ENCODE data around the gene IFIT3. TPM values are rescaled to one million over a fixed set of nuclear protein-coding genes. Genes with fewer than 3 reads are reported as not detected.
A peak's percentile ranks its signal among the peaks of the same experiment; 100 is the strongest.

The IFIT3 gene
- total RNA-seq, 1 donor from 2014 or later, result 6.9 TPM

DNA sequence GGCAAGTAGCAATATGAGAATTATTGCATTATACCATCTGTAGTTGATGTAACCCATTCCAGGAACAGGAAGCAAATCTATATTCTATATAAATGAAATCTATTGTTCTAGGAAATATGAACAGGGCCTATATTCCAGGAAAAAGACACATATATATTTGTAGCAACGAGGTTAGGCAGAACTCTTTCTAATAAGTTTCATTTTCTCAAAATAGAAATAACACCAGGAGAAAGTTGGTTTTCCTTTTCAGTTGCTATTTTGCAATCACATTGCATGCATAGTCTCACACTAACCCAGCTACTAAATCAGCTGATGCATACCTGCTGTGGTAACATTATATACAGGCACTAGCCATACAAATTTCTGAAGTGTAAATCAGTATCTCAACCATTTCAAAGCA lies 32.2 kb upstream of the IFIT3 start:
- H3K27me3 ChIP-seq (ENCODE audit: low read depth), result no peaks in the 10 kb centered on the region
- H3K4me1 ChIP-seq, result peaks cover 17% of the 10 kb centered on the region
- H3K27ac ChIP-seq (replicated peaks), result peak overlapping the region; percentile 67
- TF ChIP-seq, protein P1, sequence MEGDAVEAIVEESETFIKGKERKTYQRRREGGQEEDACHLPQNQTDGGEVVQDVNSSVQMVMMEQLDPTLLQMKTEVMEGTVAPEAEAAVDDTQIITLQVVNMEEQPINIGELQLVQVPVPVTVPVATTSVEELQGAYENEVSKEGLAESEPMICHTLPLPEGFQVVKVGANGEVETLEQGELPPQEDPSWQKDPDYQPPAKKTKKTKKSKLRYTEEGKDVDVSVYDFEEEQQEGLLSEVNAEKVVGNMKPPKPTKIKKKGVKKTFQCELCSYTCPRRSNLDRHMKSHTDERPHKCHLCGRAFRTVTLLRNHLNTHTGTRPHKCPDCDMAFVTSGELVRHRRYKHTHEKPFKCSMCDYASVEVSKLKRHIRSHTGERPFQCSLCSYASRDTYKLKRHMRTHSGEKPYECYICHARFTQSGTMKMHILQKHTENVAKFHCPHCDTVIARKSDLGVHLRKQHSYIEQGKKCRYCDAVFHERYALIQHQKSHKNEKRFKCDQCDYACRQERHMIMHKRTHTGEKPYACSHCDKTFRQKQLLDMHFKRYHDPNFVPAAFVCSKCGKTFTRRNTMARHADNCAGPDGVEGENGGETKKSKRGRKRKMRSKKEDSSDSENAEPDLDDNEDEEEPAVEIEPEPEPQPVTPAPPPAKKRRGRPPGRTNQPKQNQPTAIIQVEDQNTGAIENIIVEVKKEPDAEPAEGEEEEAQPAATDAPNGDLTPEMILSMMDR (IDR thresholded peaks at IDR 0.05; ENCODE audit: borderline replicate concordance), result no peak
- H3K9me3 ChIP-seq (replicated peaks), result peaks cover 12% of the 10 kb centered on the region
- H3K36me3 ChIP-seq, result no peaks in the 10 kb centered on the region
- H3K4me3 ChIP-seq, result no peak overlapping the region
- intact Hi-C loops (cut with micrococcal nuclease), result no loop called here
- no peak for DNase-seq

DNA sequence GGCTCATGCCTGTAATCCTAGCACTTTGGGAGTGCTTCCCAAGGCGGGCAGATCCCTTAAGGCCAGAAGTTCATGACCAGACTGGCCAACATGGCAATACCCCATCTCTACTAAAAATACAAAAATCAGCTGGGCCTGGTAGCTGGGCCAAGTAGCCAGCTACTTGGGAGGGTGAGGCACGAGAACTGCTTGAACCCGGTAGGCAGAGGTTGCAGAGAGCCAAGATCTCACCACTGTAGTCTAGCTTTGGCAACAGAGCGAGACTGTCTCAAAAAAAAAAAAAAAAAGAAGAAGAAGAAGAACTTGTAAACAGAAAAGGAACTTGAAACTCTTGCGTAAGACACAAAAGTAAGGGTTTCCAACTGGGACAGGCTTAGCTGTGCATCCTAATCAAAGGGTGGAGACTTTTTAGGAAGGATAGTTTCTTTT lies 31.6 kb upstream of the IFIT3 start:
- peaks cover 12% of the 10 kb centered on the region for H3K9me3 ChIP-seq (replicated peaks)
- H3K4me1 ChIP-seq, result peaks cover 23% of the 10 kb centered on the region
- no peaks in the 10 kb centered on the region for H3K36me3 ChIP-seq
- H3K27me3 ChIP-seq (ENCODE audit: low read depth), result no peaks in the 10 kb centered on the region
- intact Hi-C loops (cut with micrococcal nuclease), result no loop called here
- H3K4me3 ChIP-seq, result no peak overlapping the region
- TF ChIP-seq, protein P1 (IDR thresholded peaks at IDR 0.05; ENCODE audit: borderline replicate concordance), result no peak
- H3K27ac ChIP-seq (replicated peaks), result peak overlapping the region; percentile 67
- DNase-seq, result no peak

DNA sequence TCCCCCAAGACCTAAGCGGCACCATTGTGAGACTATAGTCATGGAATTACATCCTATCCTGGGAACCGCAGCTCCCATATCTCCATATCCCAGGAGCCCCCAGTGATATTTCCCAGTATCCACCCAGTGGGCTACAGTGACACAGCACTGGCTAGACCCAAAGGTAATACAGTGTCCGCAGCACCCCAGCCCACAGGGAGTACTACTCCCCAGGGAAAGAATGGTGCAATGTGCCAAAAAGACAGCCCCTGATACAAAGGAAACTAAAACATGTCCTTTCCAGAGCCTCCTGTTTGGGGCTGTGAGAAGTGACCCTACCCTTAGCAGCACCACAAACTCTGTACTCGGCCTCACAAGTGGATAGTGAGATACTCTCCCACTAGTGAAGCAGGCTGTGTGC lies 30.4 kb upstream of the IFIT3 start:
- Histone ChIP-seq H3K4me3 (no peak overlapping the region), H3K27ac (replicated peaks) (no peak overlapping the region), H3K27me3 (ENCODE audit: low read depth) (no peaks in the 10 kb centered on the region), H3K36me3 (no peaks in the 10 kb centered on the region), H3K4me1 (peaks cover 34% of the 10 kb centered on the region), H3K9me3 (replicated peaks) (peaks cover 12% of the 10 kb centered on the region)
- TF ChIP-seq, protein P1 (IDR thresholded peaks at IDR 0.05; ENCODE audit: borderline replicate concordance), result no peak
- intact Hi-C loops (cut with micrococcal nuclease), result no loop called here
- no peak for DNase-seq

DNA sequence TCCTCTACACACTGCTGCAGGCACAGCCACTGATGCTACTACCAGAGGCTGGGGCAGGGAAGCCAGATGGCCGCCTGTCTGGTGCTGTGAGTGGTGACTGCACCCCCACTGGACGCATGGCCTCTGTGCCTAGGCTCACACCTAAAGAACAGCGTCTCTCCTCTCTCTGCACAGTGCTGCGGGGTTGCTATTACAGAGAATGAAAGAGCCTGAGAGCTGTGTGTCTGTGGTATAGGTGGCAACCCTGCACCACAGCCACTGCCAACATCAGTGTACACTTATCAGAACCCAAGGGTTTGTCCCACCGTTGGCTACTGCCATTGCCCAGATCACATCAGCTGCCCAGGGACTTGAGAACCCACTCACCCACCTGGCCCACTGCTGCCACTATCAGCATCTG lies 30.0 kb upstream of the IFIT3 start:
- no peaks in the 10 kb centered on the region for H3K36me3 ChIP-seq
- intact Hi-C loops (cut with micrococcal nuclease), result no loop called here
- H3K4me1 ChIP-seq, result peaks cover 39% of the 10 kb centered on the region
- no peak overlapping the region for H3K27ac ChIP-seq (replicated peaks)
- H3K9me3 ChIP-seq (replicated peaks), result peaks cover 12% of the 10 kb centered on the region
- TF ChIP-seq, protein P1 (IDR thresholded peaks at IDR 0.05; ENCODE audit: borderline replicate concordance), result no peak
- H3K27me3 ChIP-seq (ENCODE audit: low read depth), result no peaks in the 10 kb centered on the region
- DNase-seq, result no peak
- H3K4me3 ChIP-seq, result no peak overlapping the region

DNA sequence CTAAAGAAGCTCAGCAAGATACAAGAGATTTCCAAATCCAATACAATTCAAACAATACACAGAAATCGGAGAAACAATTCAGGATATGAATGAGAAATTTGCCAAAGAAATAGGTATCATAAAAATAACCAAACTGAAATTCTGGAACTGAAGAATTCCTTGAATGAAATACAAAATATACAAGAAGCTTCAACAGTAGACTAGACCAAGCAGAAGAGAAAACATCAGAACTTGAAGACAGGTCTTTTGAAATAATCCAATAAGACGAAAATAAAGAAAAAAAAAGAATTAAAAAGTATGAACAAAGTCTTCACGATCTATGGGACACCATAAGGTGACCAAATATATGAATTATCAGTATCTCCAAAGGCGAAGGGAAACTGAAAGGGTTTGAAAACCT lies 28.8 kb upstream of the IFIT3 start:
- H3K27ac ChIP-seq (replicated peaks), result no peak overlapping the region
- intact Hi-C loops (cut with micrococcal nuclease), result no loop called here
- no peak for DNase-seq
- H3K36me3 ChIP-seq, result no peaks in the 10 kb centered on the region
- TF ChIP-seq, protein P1 (IDR thresholded peaks at IDR 0.05; ENCODE audit: borderline replicate concordance), result no peak
- H3K27me3 ChIP-seq (ENCODE audit: low read depth), result no peaks in the 10 kb centered on the region
- peaks cover 51% of the 10 kb centered on the region for H3K4me1 ChIP-seq
- peaks cover 12% of the 10 kb centered on the region for H3K9me3 ChIP-seq (replicated peaks)
- no peak overlapping the region for H3K4me3 ChIP-seq

DNA sequence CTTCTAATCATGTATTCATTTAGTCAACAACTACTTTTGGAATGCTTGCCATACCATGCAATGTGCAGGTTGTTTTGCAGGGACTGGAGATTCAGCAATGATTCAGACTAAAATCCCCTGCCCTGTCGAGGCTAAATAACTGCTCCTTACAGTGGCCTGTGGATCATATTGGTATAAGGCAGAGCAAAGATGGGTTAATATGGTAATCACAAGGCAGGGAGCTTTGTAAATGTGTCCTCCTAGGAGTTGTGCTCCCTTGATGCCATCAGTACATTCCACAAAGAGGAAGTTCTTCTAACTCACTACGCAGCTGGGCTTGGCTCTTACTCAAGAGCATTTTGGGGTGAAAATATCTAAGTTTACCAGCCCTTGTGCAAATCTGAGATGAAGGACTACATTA lies 26.6 kb upstream of the IFIT3 start:
- H3K4me1 ChIP-seq, result peaks cover 45% of the 10 kb centered on the region
- no peaks in the 10 kb centered on the region for H3K27me3 ChIP-seq (ENCODE audit: low read depth)
- peak overlapping the region; percentile 94 for H3K27ac ChIP-seq (replicated peaks)
- intact Hi-C loops (cut with micrococcal nuclease), result no loop called here
- H3K36me3 ChIP-seq, result peaks cover 7% of the 10 kb centered on the region
- no peak for DNase-seq
- H3K9me3 ChIP-seq (replicated peaks), result peaks cover 12% of the 10 kb centered on the region
- TF ChIP-seq, protein P1 (IDR thresholded peaks at IDR 0.05; ENCODE audit: borderline replicate concordance), result no peak
- H3K4me3 ChIP-seq, result peak overlapping the region; percentile 68
